ENCODE results near the gene CD82. TPM values are rescaled to one million over a fixed set of nuclear protein-coding genes. Genes with fewer than 3 reads are reported as not detected.

Gene CD82
- total and polyA plus RNA-seq, 7 donors, result 4.2 to 67.4 (median 11.4) TPM

GRCh38 chr11:44630511-44631210 is 65.2 kb downstream of the CD82 start:
- peak; percentile 57 for DNase-seq
- H3K9me3 ChIP-seq, result no peaks in the 10 kb centered on the region
- no peak for TF ChIP-seq CTCF (IDR thresholded peaks at IDR 0.05)
- H3K4me3 ChIP-seq, result no peak overlapping the region
- intact Hi-C loops (cut with DNase I), result no loop called here
- H3K4me1 ChIP-seq, result peaks cover 0 to 74% (median 63%) of the 10 kb centered on the region in 4 donors
- 91 to 94% methylated on average over 7 of the region's 7 CpGs for WGBS, 2 donors
- no peaks in the 10 kb centered on the region for H3K36me3 ChIP-seq
- H3K27ac ChIP-seq, result peak overlapping the region in 2 of 4 donors; percentile 19 to 26
- H3K27me3 ChIP-seq, result no peaks in the 10 kb centered on the region

GRCh38 chr11:44631831-44632230 is 66.4 kb downstream of the CD82 start:
- H3K36me3 ChIP-seq, result no peaks in the 10 kb centered on the region
- peaks cover 0 to 63% (median 54%) of the 10 kb centered on the region in 4 donors for H3K4me1 ChIP-seq
- no peak overlapping the region for H3K4me3 ChIP-seq
- TF ChIP-seq CTCF (IDR thresholded peaks at IDR 0.05) (no peak), POLR2AphosphoS5 (IDR thresholded peaks at IDR 0.05) (no peak)
- intact Hi-C loops (cut with DNase I), result no loop called here
- no peaks in the 10 kb centered on the region for H3K9me3 ChIP-seq
- peak overlapping the region in 3 of 4 donors; percentile 42 to 59 (median 50) for H3K27ac ChIP-seq
- no peaks in the 10 kb centered on the region for H3K27me3 ChIP-seq
- DNase-seq, result peak; percentile 54
- WGBS, 2 donors, result 85 to 92% methylated on average over 6 of the region's 6 CpGs

DNA sequence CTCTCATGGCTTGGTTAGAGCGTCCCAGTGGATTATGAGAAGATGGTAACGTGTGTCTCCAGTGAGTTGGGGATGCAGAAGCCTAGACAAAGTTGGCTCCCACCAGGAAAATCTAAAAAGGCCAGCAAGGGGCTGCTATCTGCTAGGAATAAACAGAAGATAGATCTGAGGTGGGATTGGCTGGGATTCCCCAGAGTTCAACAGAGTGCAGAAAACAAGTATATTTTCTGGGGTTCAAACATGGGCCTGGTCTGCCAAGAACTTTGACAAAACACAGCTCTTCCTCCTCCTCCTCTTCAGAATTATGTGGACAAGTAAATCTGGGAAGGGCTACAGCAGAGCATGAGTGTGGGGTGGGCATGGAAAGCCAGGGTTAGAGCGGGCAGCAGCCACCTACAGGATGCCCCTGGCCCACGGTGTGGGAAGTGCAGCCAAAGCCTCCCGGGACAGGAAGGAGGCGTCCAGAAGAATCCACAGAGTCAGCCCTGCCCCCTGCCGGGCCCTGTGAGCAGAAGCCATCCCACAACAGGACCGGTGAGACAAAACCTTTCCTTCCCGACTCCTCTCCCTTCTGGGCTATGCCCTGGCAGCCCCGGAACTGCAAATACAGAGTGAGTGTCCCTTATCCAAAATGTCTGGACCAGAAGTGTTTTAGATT is 67.1 kb downstream of the CD82 start:
- no peaks in the 10 kb centered on the region for H3K9me3 ChIP-seq
- peak overlapping the region in 3 of 4 donors; percentile 42 to 59 (median 50) for H3K27ac ChIP-seq
- WGBS, 2 donors, result 45 to 51% methylated on average over 10 of the region's 10 CpGs
- no peak overlapping the region for H3K4me3 ChIP-seq
- TF ChIP-seq EP300 (IDR thresholded peaks at IDR 0.05) (no peak), POLR2AphosphoS5 (IDR thresholded peaks at IDR 0.05) (no peak), CTCF (IDR thresholded peaks at IDR 0.05) (peak in 3 of 4 experiments; percentile 26 to 51 (median 38)), POLR2A (IDR thresholded peaks at IDR 0.05) (no peak)
- intact Hi-C loops (cut with DNase I), result no loop called here
- H3K4me1 ChIP-seq, result peaks cover 0 to 55% (median 47%) of the 10 kb centered on the region in 4 donors
- no peaks in the 10 kb centered on the region for H3K36me3 ChIP-seq
- DNase-seq, result peak; percentile 74
- H3K27me3 ChIP-seq, result no peaks in the 10 kb centered on the region

DNA sequence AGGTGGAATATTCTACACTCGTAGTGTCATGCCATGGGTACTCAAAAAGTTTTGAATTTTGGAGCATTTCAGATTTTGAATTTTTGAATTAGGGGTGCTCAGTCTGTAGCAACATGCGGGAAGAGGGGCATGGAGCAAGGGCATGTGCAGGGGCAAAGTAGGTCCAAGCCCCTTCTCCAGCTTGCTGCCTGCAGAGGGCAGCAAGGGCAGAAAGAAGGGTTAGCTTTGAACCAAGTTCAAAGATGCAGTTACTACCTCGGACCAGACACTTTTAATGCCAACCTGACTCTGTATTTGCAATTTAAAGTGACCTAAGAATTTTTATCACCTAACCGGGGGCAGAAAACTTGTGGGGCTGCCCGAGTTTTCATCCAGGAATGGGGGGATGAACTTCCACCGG is 68.2 kb downstream of the CD82 start:
- Histone ChIP-seq H3K4me3 (no peak overlapping the region), H3K9me3 (no peaks in the 10 kb centered on the region), H3K36me3 (no peaks in the 10 kb centered on the region), H3K4me1 (peaks cover 0 to 45% (median 37%) of the 10 kb centered on the region in 4 donors), H3K27ac (peak overlapping the region in 3 of 4 donors; percentile 24 to 59 (median 53)), H3K27me3 (no peaks in the 10 kb centered on the region)
- peak; percentile 62 for DNase-seq
- 41 to 60% methylated on average over 6 of the region's 6 CpGs for WGBS, 2 donors
- TF ChIP-seq EP300 (IDR thresholded peaks at IDR 0.05) (no peak), POLR2AphosphoS5 (IDR thresholded peaks at IDR 0.05) (no peak), POLR2A (IDR thresholded peaks at IDR 0.05) (no peak), CTCF (IDR thresholded peaks at IDR 0.05) (peak in 2 of 4 experiments; percentile 29 to 32)
- intact Hi-C loops (cut with DNase I), result no loop called here
